HG03159 (cell line): ENCODE measurements around the gene DLG4.
"Not testable (repeated sequence)": the region's sequence is repeated elsewhere in the genome, so short reads cannot be mapped to it uniquely, and the experiment has no call there.

Experiments
- ATAC-seq: cut with Tn5 transposase; IDR thresholded peaks from one replicate; pipeline ENCODE4 v1.9.1; 2021; ENCODE audit warnings: mild to moderate bottlenecking, moderate library complexity; ENCODE audit not compliant: unreplicated experiment

DLG4 gene

GRCh38 chr17:7190276-7190917 is 29.2 kb downstream of the DLG4 start:
- no peak for ATAC-seq

GRCh38 chr17:7186241-7186640 is 33.4 kb downstream of the DLG4 start:
- ATAC-seq, result no peak

- ATAC-seq, result no peak
These were observed 35.0 kb downstream of the DLG4 start for GRCh38 chr17:7184647-7185046.

- no peak for ATAC-seq
These were observed 35.5 kb downstream of the DLG4 start for GRCh38 chr17:7184091-7184488.

DNA sequence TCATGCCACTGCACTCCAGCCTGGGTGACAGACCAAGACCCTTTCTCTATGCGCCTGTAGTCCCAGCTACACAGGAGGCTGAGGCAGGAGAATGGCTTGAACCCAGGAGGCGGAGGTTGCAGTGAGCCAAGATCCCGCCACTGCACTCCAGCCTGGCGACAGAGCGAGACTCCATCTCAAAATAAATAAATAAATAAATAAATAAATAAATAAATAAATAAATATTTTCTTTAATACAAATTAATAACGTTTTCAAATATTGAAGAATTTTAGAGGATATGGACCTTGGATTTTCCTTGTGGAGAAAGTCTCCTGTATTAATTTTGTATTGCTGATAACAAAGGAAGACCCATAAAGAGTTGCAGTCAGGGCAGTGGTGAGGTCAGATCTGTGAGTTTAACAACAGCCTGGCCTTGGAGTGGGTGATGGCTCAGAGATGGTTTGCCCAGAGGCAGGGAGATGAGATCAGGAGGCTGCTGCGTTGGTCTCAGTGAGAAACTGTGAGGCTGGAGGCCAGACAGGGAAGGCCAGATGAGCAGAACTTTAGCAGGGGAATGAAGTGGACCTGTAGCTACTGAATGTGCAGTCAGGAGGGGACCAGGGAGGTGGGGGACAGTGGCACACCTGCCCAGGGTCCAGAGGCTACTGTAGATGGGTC is 36.1 kb downstream of the DLG4 start:
- no peak for ATAC-seq

DNA sequence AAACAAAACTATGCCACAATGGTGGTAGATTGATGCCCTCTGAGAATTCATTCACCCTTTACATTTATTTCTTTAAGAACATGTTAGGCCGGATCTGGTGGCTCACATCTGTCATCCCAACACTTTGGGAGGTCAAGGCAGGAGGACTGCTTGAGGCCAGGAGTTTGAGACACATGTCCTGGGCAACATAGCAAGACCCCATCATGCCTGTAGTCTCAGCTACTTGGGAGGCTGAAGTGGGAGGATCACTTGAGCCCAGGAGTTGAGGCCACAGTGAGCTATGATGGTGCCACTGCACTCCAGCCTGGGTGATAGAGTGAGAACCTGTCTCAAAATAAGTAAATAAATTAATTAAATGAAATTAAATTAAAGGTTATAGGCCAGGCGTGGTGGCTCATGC is 37.5 kb downstream of the DLG4 start:
- not testable (repeated sequence) for ATAC-seq

GRCh38 chr17:7179317-7180254 is 40.0 kb downstream of the DLG4 start, which contains the start of gene ASGR1:
ASGR1 (minus strand) TSS chr17:7179370; CDS start chr17:7178563, 807 bp downstream.
- ATAC-seq, result no peak

DNA sequence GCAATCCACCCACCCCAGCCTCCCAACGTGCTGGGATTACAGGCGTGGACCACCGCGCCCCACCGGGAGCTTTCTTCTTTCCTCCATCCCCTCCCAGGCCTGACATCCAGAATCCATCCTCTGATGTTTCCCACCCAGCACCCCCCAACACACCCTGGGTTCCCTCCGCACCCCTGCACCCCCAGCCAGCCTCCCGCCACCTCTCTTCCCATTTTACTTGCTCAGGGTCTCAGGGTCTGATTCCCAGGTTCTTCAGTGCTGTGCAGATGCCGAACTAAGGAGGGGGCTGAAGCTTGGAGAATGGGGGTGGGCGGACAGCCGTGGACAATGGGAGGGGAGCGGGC is 40.7 kb downstream of the DLG4 start:
- ATAC-seq, result no peak

GRCh38 chr17:7177954-7178477 is 41.6 kb downstream of the DLG4 start:
- ATAC-seq, result no peak

DNA sequence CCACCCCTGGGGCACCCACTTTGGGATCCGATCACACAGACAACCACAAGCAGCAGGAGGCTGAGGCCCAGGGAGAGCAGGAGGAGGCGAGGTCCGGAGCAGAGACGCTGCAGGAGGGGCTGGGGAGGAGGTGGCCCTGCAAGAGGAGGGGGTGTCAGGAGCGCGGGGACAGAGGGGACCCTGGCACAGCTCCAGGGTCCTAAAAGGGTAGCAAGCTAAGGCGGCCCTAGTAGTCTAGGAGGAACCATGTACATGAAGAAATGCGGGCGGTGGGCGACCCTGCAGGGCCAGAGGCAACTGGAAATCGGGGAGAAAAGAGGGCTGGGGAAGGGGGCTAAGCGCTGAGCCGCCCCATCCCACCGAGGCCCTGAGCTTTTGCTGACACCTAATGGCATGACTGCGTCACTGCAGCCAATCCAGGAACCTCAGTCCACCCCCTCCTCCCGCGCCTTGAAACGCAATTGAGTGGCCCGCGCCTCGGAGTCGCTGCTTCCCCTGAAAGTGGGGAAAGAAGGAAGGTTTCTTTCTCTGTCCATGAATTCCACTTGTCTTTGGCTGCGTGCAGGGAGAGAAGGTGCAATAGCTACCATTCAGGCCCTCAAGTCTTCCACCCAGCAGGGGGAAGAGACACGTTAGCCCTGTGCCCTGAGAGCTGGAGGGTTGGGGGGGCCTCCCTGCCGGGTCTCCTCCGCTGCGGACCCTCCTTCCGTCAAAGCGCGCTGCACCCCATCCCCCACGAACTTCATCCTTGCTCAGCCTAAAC is 42.3 kb downstream of the DLG4 start:
- no peak for ATAC-seq

DNA sequence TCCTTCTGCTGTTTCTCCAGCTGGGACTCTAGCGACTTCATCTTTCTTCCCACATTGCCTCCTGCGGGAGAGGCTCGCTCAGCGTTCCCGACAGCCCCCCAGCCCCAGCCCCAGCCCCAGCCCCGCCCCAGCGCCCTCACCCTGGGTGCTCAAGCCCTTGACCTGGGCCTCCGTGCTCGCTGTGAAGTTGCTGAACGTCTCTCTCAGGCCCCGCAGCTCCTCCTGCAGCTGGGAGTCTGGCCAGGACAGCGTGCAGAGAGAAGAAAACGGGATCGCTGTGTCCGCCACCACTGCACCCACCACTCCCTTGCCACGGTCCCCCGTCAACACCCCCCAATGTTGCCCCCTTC is 42.8 kb downstream of the DLG4 start:
- ATAC-seq, result no peak

- ATAC-seq, result no peak
These were observed 43.4 kb downstream of the DLG4 start for GRCh38 chr17:7176107-7176840.

GRCh38 chr17:7175330-7175733 is 44.3 kb downstream of the DLG4 start:
- no peak for ATAC-seq

- no peak for ATAC-seq
These were observed 44.9 kb downstream of the DLG4 start for GRCh38 chr17:7174603-7175326.

GRCh38 chr17:7173687-7174602 is 45.7 kb downstream of the DLG4 start:
- no peak for ATAC-seq

GRCh38 chr17:7172522-7173191 is 47.0 kb downstream of the DLG4 start:
- ATAC-seq, result not testable (repeated sequence)

DNA sequence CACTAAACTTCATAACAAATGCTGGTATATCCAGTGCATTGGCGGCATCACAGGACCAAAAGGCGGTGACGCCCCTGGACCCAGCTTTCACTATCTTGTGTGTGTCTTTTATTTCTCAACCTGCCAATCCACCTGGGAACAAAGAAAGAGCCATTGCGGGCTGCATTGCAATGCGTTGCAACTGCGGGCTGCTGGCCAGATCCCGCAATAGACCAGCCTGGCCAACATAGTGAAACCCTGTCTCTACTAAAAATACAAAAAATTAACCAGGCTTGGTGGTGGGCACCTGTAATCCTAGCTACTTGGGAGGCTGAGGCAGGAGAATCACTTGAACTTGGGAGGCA is 50.1 kb downstream of the DLG4 start:
- not testable (repeated sequence) for ATAC-seq
